Activated CD4-positive, alpha-beta T cell treated with anti-CD3 and anti-CD28 coated beads, Interleukin-2, amount 10 ng/mL, durations not matched to agents 24 days and 14 days (primary cell): ENCODE results near the gene NAV3. TPM values are rescaled to one million over a fixed set of nuclear protein-coding genes. Genes with fewer than 3 reads are reported as not detected.

Source experiments
- DNase-seq: peaks from one replicate; pipeline ENCODE4 v3.0.0; 2022
- H3K27ac Mint-ChIP-seq: one replicate; pipeline ENCODE4 v1.8.0; 2022; ENCODE audit warnings: mild to moderate bottlenecking, mixed read lengths
- H3K27me3 Mint-ChIP-seq: one replicate; pipeline ENCODE4 v1.8.0; 2022; ENCODE audit warnings: mixed read lengths
- H3K36me3 Mint-ChIP-seq: one replicate; pipeline ENCODE4 v1.8.0; 2022; ENCODE audit warnings: low read depth, mild to moderate bottlenecking, mixed read lengths
- H3K4me1 Mint-ChIP-seq: one replicate; pipeline ENCODE4 v1.8.0; 2021; ENCODE audit warnings: mixed read lengths
- H3K4me3 Mint-ChIP-seq: one replicate; pipeline ENCODE4 v1.8.0; 2022; ENCODE audit warnings: mild to moderate bottlenecking, moderate library complexity, mixed read lengths
- H3K9me3 Mint-ChIP-seq: one replicate; pipeline ENCODE4 v1.8.0; 2021; ENCODE audit warnings: mixed read lengths
- intact Hi-C: fragments of 100-400 bp; cut with micrococcal nuclease; formaldehyde crosslinking; loops from one replicate; pipeline ENCODE4 v1.15.1; 2023
- total RNA-seq: library from RNA; stranded (reverse); gene quantifications from 2 replicates; pipeline ENCODE4 v1.2.3, GENCODE V29; 2022

The NAV3 gene
- not detected in 2 replicates for total RNA-seq

DNA sequence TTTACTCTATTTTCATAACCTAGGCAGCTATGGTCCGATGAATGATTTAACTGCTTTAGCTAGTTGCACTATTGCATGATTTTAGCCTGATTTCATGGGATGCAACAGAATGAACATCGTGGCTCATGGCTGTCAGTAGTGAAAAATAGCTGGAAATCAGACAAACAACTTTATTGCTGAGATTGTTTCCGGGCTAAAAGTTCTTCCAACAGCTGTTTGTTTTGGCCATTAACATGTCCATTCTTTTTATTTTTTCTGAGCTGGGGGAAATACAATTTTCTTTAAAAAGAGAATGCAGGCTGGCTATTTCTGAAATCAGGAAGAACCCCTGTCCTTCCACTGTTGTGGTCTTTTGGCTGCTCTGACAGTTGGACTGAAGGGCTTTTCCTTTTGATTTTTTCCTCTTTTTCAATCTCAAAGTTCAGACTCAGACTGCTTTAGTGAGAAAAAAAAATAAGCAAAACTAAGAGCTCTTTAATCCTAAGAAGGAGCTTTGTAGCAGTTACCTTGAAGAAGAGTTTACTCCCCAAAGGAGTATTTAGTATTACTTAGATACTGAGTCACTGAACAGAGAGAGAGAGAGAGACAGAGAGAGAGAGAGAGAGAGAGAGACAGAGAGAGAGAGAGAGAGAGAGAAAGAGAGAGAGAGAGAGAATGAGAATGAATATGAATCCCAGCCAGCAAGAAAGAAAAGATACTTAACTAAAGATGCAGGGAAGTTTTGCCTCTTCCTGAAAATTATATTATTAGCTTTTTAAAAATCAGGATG lies at the start of gene NAV3:
Gene NAV3 (plus strand): TSS at position 312 of the 769 bp plus-strand sequence. CDS start 568 bp downstream, outside the sequence.
- Mint-ChIP-seq H3K27ac (no peak within 1 kb of the TSS), H3K27me3 (no peaks in the 10 kb centered on the region), H3K4me1 (no peaks in the 10 kb centered on the region), H3K36me3 (no peaks in the 10 kb centered on the region), H3K9me3 (no peaks in the 10 kb centered on the region), H3K4me3 (no peak within 1 kb of the TSS)
- intact Hi-C loops = no loop called here
- DNase-seq = no peak

- DNase-seq = no peak
- intact Hi-C loops = no loop called here
- H3K4me3 Mint-ChIP-seq = no peak overlapping the region
- no peaks in the 10 kb centered on the region for H3K36me3 Mint-ChIP-seq
- H3K27me3 Mint-ChIP-seq = no peaks in the 10 kb centered on the region
- no peaks in the 10 kb centered on the region for H3K4me1 Mint-ChIP-seq
- no peak overlapping the region for H3K27ac Mint-ChIP-seq
- no peaks in the 10 kb centered on the region for H3K9me3 Mint-ChIP-seq
Measured at GRCh38 chr12:77782034-77782433, 48.7 kb upstream of the NAV3 start.

GRCh38 chr12:77782766-77783165 lies 47.9 kb upstream of the NAV3 start:
- H3K4me3 Mint-ChIP-seq = no peak overlapping the region
- no peak overlapping the region for H3K27ac Mint-ChIP-seq
- no peaks in the 10 kb centered on the region for H3K27me3 Mint-ChIP-seq
- no peaks in the 10 kb centered on the region for H3K9me3 Mint-ChIP-seq
- no peaks in the 10 kb centered on the region for H3K36me3 Mint-ChIP-seq
- intact Hi-C loops = no loop called here
- no peaks in the 10 kb centered on the region for H3K4me1 Mint-ChIP-seq
- DNase-seq = no peak

- H3K4me3 Mint-ChIP-seq = no peak overlapping the region
- H3K4me1 Mint-ChIP-seq = no peaks in the 10 kb centered on the region
- intact Hi-C loops = no loop called here
- no peak overlapping the region for H3K27ac Mint-ChIP-seq
- H3K36me3 Mint-ChIP-seq = no peaks in the 10 kb centered on the region
- DNase-seq = no peak
- no peaks in the 10 kb centered on the region for H3K9me3 Mint-ChIP-seq
- H3K27me3 Mint-ChIP-seq = no peaks in the 10 kb centered on the region
Measured at GRCh38 chr12:77785211-77785610, 45.5 kb upstream of the NAV3 start.

- intact Hi-C loops = no loop called here
- no peak for DNase-seq
- no peaks in the 10 kb centered on the region for H3K4me1 Mint-ChIP-seq
- H3K9me3 Mint-ChIP-seq = no peaks in the 10 kb centered on the region
- no peaks in the 10 kb centered on the region for H3K36me3 Mint-ChIP-seq
- no peaks in the 10 kb centered on the region for H3K27me3 Mint-ChIP-seq
- no peak overlapping the region for H3K4me3 Mint-ChIP-seq
- no peak overlapping the region for H3K27ac Mint-ChIP-seq
Measured at GRCh38 chr12:77786675-77787074, 44.0 kb upstream of the NAV3 start.

DNA sequence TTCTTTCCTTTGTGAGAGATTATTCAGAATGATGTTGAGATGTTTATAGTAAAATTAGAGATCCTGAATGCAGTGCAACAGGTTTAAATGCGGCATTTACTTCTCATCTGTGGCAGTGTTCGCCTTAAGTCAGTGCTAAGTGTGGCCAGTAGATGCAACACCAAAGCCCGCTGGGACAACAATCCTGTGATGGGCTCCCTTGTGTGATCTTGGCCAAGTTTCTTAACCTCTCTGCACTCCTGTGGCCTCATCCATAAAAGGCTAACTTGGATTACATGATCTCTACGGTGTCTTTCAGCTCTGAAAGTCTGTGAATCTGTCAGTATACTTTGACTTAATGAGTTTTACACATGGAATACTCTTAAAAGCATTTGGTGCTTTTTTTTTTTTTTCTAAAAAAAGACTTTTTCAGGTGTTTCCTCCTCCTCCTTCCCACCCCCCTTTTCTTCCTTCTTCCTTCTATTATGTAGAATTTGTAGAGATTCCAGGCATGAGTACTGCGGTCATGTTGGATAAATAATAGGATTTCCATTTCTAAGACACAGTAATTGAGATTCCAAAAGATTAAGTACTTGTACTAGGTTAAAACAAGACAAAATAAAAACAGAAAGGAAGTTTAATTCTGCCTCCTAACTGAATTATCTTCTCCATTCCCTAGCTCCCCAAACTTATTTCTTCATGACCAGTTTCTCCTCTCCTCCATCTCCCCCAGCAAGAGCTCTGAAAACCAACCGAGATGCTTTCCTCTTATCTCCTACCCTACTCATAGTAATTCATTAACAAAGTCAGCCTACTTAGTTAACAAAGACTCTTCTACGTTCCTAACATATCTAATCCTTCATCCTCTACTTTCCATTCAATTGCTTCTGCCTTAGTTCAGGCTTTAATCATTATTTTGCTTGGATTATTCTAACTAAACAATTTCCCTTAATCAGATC lies 42.2 kb upstream of the NAV3 start:
- intact Hi-C loops = no loop called here
- H3K9me3 Mint-ChIP-seq = no peaks in the 10 kb centered on the region
- no peaks in the 10 kb centered on the region for H3K27me3 Mint-ChIP-seq
- no peak overlapping the region for H3K4me3 Mint-ChIP-seq
- no peak for DNase-seq
- no peaks in the 10 kb centered on the region for H3K4me1 Mint-ChIP-seq
- H3K36me3 Mint-ChIP-seq = no peaks in the 10 kb centered on the region
- no peak overlapping the region for H3K27ac Mint-ChIP-seq

- Mint-ChIP-seq H3K9me3 (no peaks in the 10 kb centered on the region), H3K4me3 (no peak overlapping the region), H3K36me3 (no peaks in the 10 kb centered on the region), H3K27me3 (no peaks in the 10 kb centered on the region), H3K4me1 (no peaks in the 10 kb centered on the region), H3K27ac (no peak overlapping the region)
- DNase-seq = no peak
- intact Hi-C loops = no loop called here
Measured at GRCh38 chr12:77795699-77796098, 35.0 kb upstream of the NAV3 start.

DNA sequence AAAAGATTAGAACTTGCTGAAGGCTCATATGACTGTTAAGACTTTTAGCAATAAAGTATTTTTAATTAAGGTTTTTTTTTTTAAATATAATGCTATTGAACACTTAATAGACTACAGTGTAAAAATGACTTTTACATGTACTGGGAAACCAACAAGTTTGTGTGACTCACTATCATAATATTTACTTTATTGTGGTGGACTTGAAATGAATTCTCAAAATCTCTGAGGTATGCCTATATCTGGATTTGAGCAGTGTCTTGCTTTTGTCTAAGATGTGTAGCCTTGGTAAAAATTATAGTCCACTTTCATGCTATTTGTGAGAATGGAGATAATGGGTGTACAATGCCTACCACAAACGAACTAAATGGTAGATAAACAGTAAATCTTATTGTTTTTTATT lies 33.9 kb upstream of the NAV3 start:
- H3K27me3 Mint-ChIP-seq = no peaks in the 10 kb centered on the region
- H3K9me3 Mint-ChIP-seq = no peaks in the 10 kb centered on the region
- H3K4me3 Mint-ChIP-seq = no peak overlapping the region
- intact Hi-C loops = no loop called here
- no peaks in the 10 kb centered on the region for H3K4me1 Mint-ChIP-seq
- no peak for DNase-seq
- H3K36me3 Mint-ChIP-seq = no peaks in the 10 kb centered on the region
- no peak overlapping the region for H3K27ac Mint-ChIP-seq

- Mint-ChIP-seq H3K4me1 (no peaks in the 10 kb centered on the region), H3K27me3 (no peaks in the 10 kb centered on the region), H3K27ac (no peak overlapping the region), H3K4me3 (no peak overlapping the region), H3K36me3 (no peaks in the 10 kb centered on the region), H3K9me3 (peaks cover 6% of the 10 kb centered on the region)
- DNase-seq = no peak
- intact Hi-C loops = no loop called here
Measured at GRCh38 chr12:77800501-77800900, 30.2 kb upstream of the NAV3 start.

GRCh38 chr12:77808534-77808933 lies 22.2 kb upstream of the NAV3 start:
- intact Hi-C loops = no loop called here
- Mint-ChIP-seq H3K4me3 (no peak overlapping the region), H3K4me1 (no peaks in the 10 kb centered on the region), H3K27ac (no peak overlapping the region), H3K27me3 (no peaks in the 10 kb centered on the region), H3K9me3 (peaks cover 16% of the 10 kb centered on the region), H3K36me3 (no peaks in the 10 kb centered on the region)
- DNase-seq = no peak

DNA sequence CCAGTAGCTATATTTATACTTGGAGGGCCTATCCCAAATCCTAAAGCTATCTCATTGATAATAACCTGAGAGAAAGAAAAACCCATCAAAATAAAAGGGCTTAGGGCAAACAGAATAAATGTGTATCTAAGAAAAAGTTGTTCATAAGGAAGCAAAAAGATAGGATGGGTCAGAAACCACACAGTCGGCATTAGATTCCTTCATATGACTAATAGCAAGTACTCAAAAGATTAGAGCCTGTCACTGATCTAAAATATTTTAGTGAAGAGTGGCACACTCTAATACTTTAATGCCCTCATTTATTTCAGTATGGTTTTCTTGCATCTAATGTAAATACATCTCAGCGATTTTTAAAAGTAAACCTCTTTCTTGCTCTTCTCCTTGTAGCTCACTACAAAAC lies 17.1 kb upstream of the NAV3 start:
- intact Hi-C loops = no loop called here
- DNase-seq = no peak
- Mint-ChIP-seq H3K9me3 (no peaks in the 10 kb centered on the region), H3K4me1 (no peaks in the 10 kb centered on the region), H3K4me3 (no peak overlapping the region), H3K27me3 (no peaks in the 10 kb centered on the region), H3K36me3 (no peaks in the 10 kb centered on the region), H3K27ac (no peak overlapping the region)

- intact Hi-C loops = no loop called here
- DNase-seq = no peak
- Mint-ChIP-seq H3K4me1 (no peaks in the 10 kb centered on the region), H3K4me3 (no peak overlapping the region), H3K27me3 (no peaks in the 10 kb centered on the region), H3K36me3 (no peaks in the 10 kb centered on the region), H3K27ac (no peak overlapping the region), H3K9me3 (no peaks in the 10 kb centered on the region)
Measured at GRCh38 chr12:77814386-77814785, 16.3 kb upstream of the NAV3 start.

- Mint-ChIP-seq H3K27me3 (no peaks in the 10 kb centered on the region), H3K9me3 (no peaks in the 10 kb centered on the region), H3K4me1 (no peaks in the 10 kb centered on the region), H3K27ac (no peak overlapping the region), H3K36me3 (no peaks in the 10 kb centered on the region), H3K4me3 (no peak overlapping the region)
- intact Hi-C loops = no loop called here
- no peak for DNase-seq
Measured at GRCh38 chr12:77816196-77816595, 14.5 kb upstream of the NAV3 start.

DNA sequence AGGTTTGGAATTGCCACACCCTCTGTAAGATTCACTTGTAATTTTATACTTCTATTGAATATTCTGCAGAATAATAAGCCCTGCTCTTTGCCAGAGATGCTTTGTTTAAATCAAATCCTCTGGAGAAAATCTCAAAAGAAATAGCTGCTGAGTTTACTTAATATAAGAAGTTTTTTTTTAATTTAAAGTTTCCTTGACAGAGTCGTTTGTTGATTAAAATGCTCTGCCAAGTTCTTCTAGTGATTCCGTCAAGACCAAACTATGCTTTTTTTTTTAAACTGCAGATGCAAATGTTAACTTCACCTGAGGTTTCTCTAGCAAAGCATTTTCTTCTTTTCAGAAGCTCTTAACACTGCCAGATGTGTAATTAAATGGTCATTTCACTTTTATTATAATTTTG lies 13.4 kb upstream of the NAV3 start:
- Mint-ChIP-seq H3K36me3 (no peaks in the 10 kb centered on the region), H3K27me3 (no peaks in the 10 kb centered on the region), H3K4me3 (no peak overlapping the region), H3K9me3 (no peaks in the 10 kb centered on the region), H3K4me1 (no peaks in the 10 kb centered on the region), H3K27ac (no peak overlapping the region)
- no peak for DNase-seq
- intact Hi-C loops = no loop called here
